Astrocyte (in vitro differentiated cells and primary cell): ENCODE results near the gene MRPL14. TPM values are rescaled to one million over a fixed set of nuclear protein-coding genes. Genes with fewer than 3 reads are reported as not detected.

Experiments
- DNase-seq: peaks from one replicate; pipeline ENCODE4 v3.0.0-alpha.2; 2010; ENCODE audit warnings: low read depth
- FAIRE-seq: peaks from 2 replicates; lab custom pipeline; 2011; peaks lifted over from hg19 to GRCh38; lab: Jason Lieb, UNC
- H2AFZ ChIP-seq: 2 replicates; pipeline ENCODE4 v1.6.0; 2012; ENCODE audit warnings: low read depth, low read length, inconsistent platforms
- H3K27ac ChIP-seq: 2 replicates; pipeline ENCODE4 v1.5.1; 2011; ENCODE audit warnings: low read depth, low read length, inconsistent platforms
- H3K27me3 ChIP-seq: 2 replicates; pipeline ENCODE4 v1.6.0; 2011; ENCODE audit warnings: low read length, inconsistent platforms; ENCODE audit not compliant: insufficient read depth
- H3K36me3 ChIP-seq: 2 replicates; pipeline ENCODE4 v1.5.1; 2011; ENCODE audit warnings: low read length, inconsistent platforms; ENCODE audit not compliant: insufficient read depth
- H3K4me1 ChIP-seq: 2 replicates; pipeline ENCODE4 v1.5.1; 2011; ENCODE audit warnings: low read length, inconsistent platforms; ENCODE audit not compliant: insufficient read depth
- H3K4me2 ChIP-seq: 2 replicates; pipeline ENCODE4 v1.6.0; 2012; ENCODE audit warnings: low read length, inconsistent platforms
- H3K4me3 ChIP-seq: 2 replicates; pipeline ENCODE4 v1.5.1; 2011; ENCODE audit warnings: low read depth, mild to moderate bottlenecking, low read length, inconsistent platforms; ENCODE audit not compliant: insufficient read depth
- H3K79me2 ChIP-seq: 2 replicates; pipeline ENCODE4 v1.6.0; 2012; ENCODE audit warnings: mild to moderate bottlenecking, low read length, inconsistent platforms; ENCODE audit not compliant: insufficient read depth
- H3K9ac ChIP-seq: 2 replicates; pipeline ENCODE4 v1.6.0; 2012; ENCODE audit warnings: mild to moderate bottlenecking, low read length, inconsistent platforms
- H3K9me3 ChIP-seq: 2 replicates; pipeline ENCODE4 v1.5.1; 2012; ENCODE audit warnings: low read depth, mild to moderate bottlenecking, low read length, inconsistent platforms; ENCODE audit not compliant: insufficient read depth
- H4K20me1 ChIP-seq: 2 replicates; pipeline ENCODE4 v1.6.0; 2012; ENCODE audit warnings: low read length, inconsistent platforms; ENCODE audit not compliant: insufficient read depth
- H3K27ac Mint-ChIP-seq: one replicate; pipeline ENCODE4 v1.8.0; 2021; ENCODE audit warnings: mild to moderate bottlenecking, mixed read lengths; ENCODE audit not compliant: unreplicated experiment
- H3K27me3 Mint-ChIP-seq: one replicate; pipeline ENCODE4 v1.8.0; 2021; ENCODE audit warnings: low read depth, mixed read lengths; ENCODE audit not compliant: unreplicated experiment
- H3K36me3 Mint-ChIP-seq: one replicate; pipeline ENCODE4 v1.8.0; 2021; ENCODE audit warnings: low read depth, mixed read lengths; ENCODE audit not compliant: unreplicated experiment
- H3K4me1 Mint-ChIP-seq: one replicate; pipeline ENCODE4 v1.8.0; 2021; ENCODE audit warnings: low read depth, mixed read lengths; ENCODE audit not compliant: unreplicated experiment
- H3K4me3 Mint-ChIP-seq: one replicate; pipeline ENCODE4 v1.8.0; 2021; ENCODE audit warnings: mild to moderate bottlenecking, moderate library complexity, mixed read lengths; ENCODE audit not compliant: unreplicated experiment
- H3K9me3 Mint-ChIP-seq: one replicate; pipeline ENCODE4 v1.8.0; 2021; ENCODE audit warnings: mild to moderate bottlenecking, mixed read lengths; ENCODE audit not compliant: unreplicated experiment
- CTCF ChIP-seq: IDR thresholded peaks from 2 replicates; pipeline ENCODE4 v1.5.1; 2011; ENCODE audit warnings: low read depth, mild to moderate bottlenecking, inconsistent platforms, low read length, moderate library complexity; ENCODE audit not compliant: insufficient read depth
- EZH2 ChIP-seq: IDR thresholded peaks from 2 replicates; pipeline ENCODE4 v1.6.1; 2012; ENCODE audit warnings: mild to moderate bottlenecking, low read length, inconsistent platforms; ENCODE audit not compliant: insufficient read depth
- total RNA-seq: library from RNA; stranded (reverse); gene quantifications from 2 replicates; pipeline ENCODE4 v1.2.1, GENCODE V29; 2021

The MRPL14 gene
- total RNA-seq, 1 donor from 2014 or later: 56.1 TPM

GRCh38 chr6:44167567-44167966 is 40.3 kb upstream of the MRPL14 start:
- no peaks in the 10 kb centered on the region for H3K36me3 ChIP-seq
- Mint-ChIP-seq H3K27me3 (peaks cover 30% of the 10 kb centered on the region), H3K4me3 (no peak overlapping the region)

GRCh38 chr6:44166591-44167184 is 39.4 kb upstream of the MRPL14 start:
- Mint-ChIP-seq H3K27me3 (peaks cover 26% of the 10 kb centered on the region), H3K36me3 (no peaks in the 10 kb centered on the region), H3K27ac (peak overlapping the region; percentile 78), H3K9me3 (no peaks in the 10 kb centered on the region), H3K4me1 (peaks cover 8% of the 10 kb centered on the region), H3K4me3 (no peak overlapping the region)
- FAIRE-seq (no peak), DNase-seq (no peak)
- H3K4me1 ChIP-seq: peaks cover under 1% of the 10 kb centered on the region
- no peaks in the 10 kb centered on the region for H4K20me1 ChIP-seq
- H3K9ac ChIP-seq: no peak overlapping the region
- no peak overlapping the region for H3K4me3 ChIP-seq
- H3K27ac ChIP-seq: no peak overlapping the region
- no peak overlapping the region for H2AFZ ChIP-seq
- no peaks in the 10 kb centered on the region for H3K9me3 ChIP-seq
- TF ChIP-seq EZH2: no peak
- TF ChIP-seq CTCF: no peak
- H3K79me2 ChIP-seq: no peaks in the 10 kb centered on the region
- H3K27me3 ChIP-seq: peaks cover 19% of the 10 kb centered on the region
- no peaks in the 10 kb centered on the region for H3K36me3 ChIP-seq
- no peak overlapping the region for H3K4me2 ChIP-seq

More at GRCh38 chr6:44167567-44167966, 40.3 kb upstream of the MRPL14 start:
- Histone ChIP-seq H3K27ac (no peak overlapping the region), H3K79me2 (no peaks in the 10 kb centered on the region), H3K9ac (no peak overlapping the region), H3K4me1 (no peaks in the 10 kb centered on the region), H3K27me3 (peaks cover 19% of the 10 kb centered on the region), H2AFZ (no peak overlapping the region), H3K4me2 (no peak overlapping the region), H3K9me3 (no peaks in the 10 kb centered on the region), H3K4me3 (no peak overlapping the region), H4K20me1 (no peaks in the 10 kb centered on the region)
- DNase-seq (no peak), FAIRE-seq (no peak)
- H3K9me3 Mint-ChIP-seq: no peaks in the 10 kb centered on the region
- peaks cover 8% of the 10 kb centered on the region for H3K4me1 Mint-ChIP-seq
- no peak overlapping the region for H3K27ac Mint-ChIP-seq
- no peaks in the 10 kb centered on the region for H3K36me3 Mint-ChIP-seq
- TF ChIP-seq CTCF: no peak

- H3K9me3 ChIP-seq: no peaks in the 10 kb centered on the region
- no peak overlapping the region for H3K9ac ChIP-seq
- no peak overlapping the region for H3K4me3 ChIP-seq
- no peak overlapping the region for H3K4me2 ChIP-seq
- H3K4me3 Mint-ChIP-seq: no peak overlapping the region
- H3K27me3 Mint-ChIP-seq: peaks cover 26% of the 10 kb centered on the region
- H3K4me1 Mint-ChIP-seq: peaks cover 10% of the 10 kb centered on the region
- no peaks in the 10 kb centered on the region for H3K9me3 Mint-ChIP-seq
- no peaks in the 10 kb centered on the region for H3K36me3 Mint-ChIP-seq
- no peaks in the 10 kb centered on the region for H3K79me2 ChIP-seq
- DNase-seq: no peak
- H3K27ac ChIP-seq: no peak overlapping the region
- no peaks in the 10 kb centered on the region for H4K20me1 ChIP-seq
- peak overlapping the region; percentile 78 for H3K27ac Mint-ChIP-seq
- H3K36me3 ChIP-seq: no peaks in the 10 kb centered on the region
- peaks cover 17% of the 10 kb centered on the region for H3K27me3 ChIP-seq
- H3K4me1 ChIP-seq: peaks cover 5% of the 10 kb centered on the region
- H2AFZ ChIP-seq: no peak overlapping the region
- TF ChIP-seq EZH2: no peak
- TF ChIP-seq CTCF: no peak
- no peak for FAIRE-seq
Measured at GRCh38 chr6:44166116-44166515, 38.9 kb upstream of the MRPL14 start.
